RPMI8226 (cell line): ENCODE measurements around the gene PPP1R12B.
A peak's percentile ranks its signal among the peaks of the same experiment; 100 is the strongest.
"Not testable (repeated sequence)": the region's sequence is repeated elsewhere in the genome, so short reads cannot be mapped to it uniquely, and the experiment has no call there.

Experiments used
- DNase-seq: peaks from one replicate; pipeline ENCODE4 v3.0.0-alpha.2; 2015

PPP1R12B gene

GRCh38 chr1:202540014-202540413 is 191.5 kb downstream of the PPP1R12B start:
- no peak for DNase-seq

GRCh38 chr1:202540448-202540847 is 191.9 kb downstream of the PPP1R12B start:
- no peak for DNase-seq

- not testable (repeated sequence) for DNase-seq
Measured at GRCh38 chr1:202540858-202541257, 192.4 kb downstream of the PPP1R12B start.

- not testable (repeated sequence) for DNase-seq
Measured at GRCh38 chr1:202542415-202542814, 193.9 kb downstream of the PPP1R12B start.

- DNase-seq, result not testable (repeated sequence)
Measured at GRCh38 chr1:202543537-202543936, 195.0 kb downstream of the PPP1R12B start.

- not testable (repeated sequence) for DNase-seq
Measured at GRCh38 chr1:202544766-202545449, 196.4 kb downstream of the PPP1R12B start.

GRCh38 chr1:202545647-202546303 is 197.3 kb downstream of the PPP1R12B start:
- DNase-seq, result not testable (repeated sequence)

- not testable (repeated sequence) for DNase-seq
Measured at GRCh38 chr1:202546377-202546776, 197.9 kb downstream of the PPP1R12B start.

GRCh38 chr1:202546796-202547195 is 198.3 kb downstream of the PPP1R12B start:
- DNase-seq, result peak; percentile 30

- no peak for DNase-seq
Measured at GRCh38 chr1:202547215-202547614, 198.7 kb downstream of the PPP1R12B start.

GRCh38 chr1:202550088-202550487 is 201.6 kb downstream of the PPP1R12B start:
- not testable (repeated sequence) for DNase-seq

- DNase-seq, result peak; percentile 87
Measured at GRCh38 chr1:202551683-202552082, 203.2 kb downstream of the PPP1R12B start.

- DNase-seq, result not testable (repeated sequence)
Measured at GRCh38 chr1:202552615-202553014, 204.1 kb downstream of the PPP1R12B start.

- not testable (repeated sequence) for DNase-seq
Measured at GRCh38 chr1:202553078-202553477, 204.6 kb downstream of the PPP1R12B start.

GRCh38 chr1:202553560-202554038 is 205.1 kb downstream of the PPP1R12B start:
- peak; percentile 90 for DNase-seq

GRCh38 chr1:202554619-202555018 is 206.1 kb downstream of the PPP1R12B start:
- DNase-seq, result not testable (repeated sequence)

- not testable (repeated sequence) for DNase-seq
Measured at GRCh38 chr1:202556037-202556436, 207.5 kb downstream of the PPP1R12B start.

GRCh38 chr1:202557662-202558061 is 209.2 kb downstream of the PPP1R12B start:
- not testable (repeated sequence) for DNase-seq

GRCh38 chr1:202561240-202561639 is 212.7 kb downstream of the PPP1R12B start:
- DNase-seq, result no peak

GRCh38 chr1:202561726-202562443 is 213.4 kb downstream of the PPP1R12B start:
- DNase-seq, result peak; percentile 26

- no peak for DNase-seq
Measured at GRCh38 chr1:202562444-202563060, 214.1 kb downstream of the PPP1R12B start.

- no peak for DNase-seq
Measured at GRCh38 chr1:202563818-202564217, 215.3 kb downstream of the PPP1R12B start.

- DNase-seq, result no peak
Measured at GRCh38 chr1:202564958-202565495, 216.5 kb downstream of the PPP1R12B start.
